K562 (cell line): ENCODE results near the gene KCNH2. TPM values are rescaled to one million over a fixed set of nuclear protein-coding genes. Genes with fewer than 3 reads are reported as not detected.

Experiments used
- ATAC-seq: fragments of 200-7000 bp; cut with Tn5 transposase; 3 replicates; pipeline ENCODE4 v1.9.1; 2020; ENCODE audit warnings: moderate library complexity
- BruUV-seq: library from RNA; stranded (reverse); fragments of 400-500 nt; replicated peaks from 2 replicates; lab custom pipeline; 2021; lab: Mats Ljungman, UMichigan
- CTCF ChIA-PET: fragments of 300-600 bp; formaldehyde crosslinking; extraction: SDS; loops from one replicate; lab custom pipeline; 2021; ENCODE audit warnings: low intra/inter-chr PET ratio; lab: Yijun Ruan, JAX
- POLR2A ChIA-PET: fragments of 300-600, 350-650 bp; sonication (Branson Sonifier 250); formaldehyde crosslinking; extraction: SDS; loops from one replicate; lab custom pipeline; 2021; ENCODE audit warnings: antibody characterized with exemption, inconsistent platforms; lab: Yijun Ruan, JAX
- DNase-seq, 4 experiments: peaks; one replicate each; pipeline versions ENCODE4 v3.0.0 to v3.0.0-alpha.2; 2011 to 2018; ENCODE audit warnings: low spot score in 3 of 4, mixed read lengths in 3 of 4; ENCODE audit errors: extremely low read depth in 1 of 4
- FAIRE-seq: peaks from 2 replicates; lab custom pipeline; 2011; peaks lifted over from hg19 to GRCh38; lab: Jason Lieb, UNC
- H2AFZ ChIP-seq: 2 replicates; pipeline ENCODE4 v1.6.0; 2011; ENCODE audit warnings: low read depth, low read length, control low read depth, inconsistent platforms
- H3K27ac ChIP-seq: fragments of 200-600 bp; 3 replicates; pipeline ENCODE4 v1.8.0; 2011; ENCODE audit warnings: low read depth, mild to moderate bottlenecking, control low read depth, inconsistent platforms, low read length, moderate library complexity, mixed read lengths; ENCODE audit errors: extremely low read depth
- H3K27me3 ChIP-seq, 2 experiments: fragments of 300-600 bp in 1 of 2; 2 replicates in 1 of 2; 3 replicates in 1 of 2; pipeline versions ENCODE4 v1.6.0 to v1.8.0; 2011; ENCODE audit warnings: inconsistent platforms in 2 of 2, low read length in 2 of 2, mild to moderate bottlenecking in 1 of 2, mixed read lengths in 1 of 2, moderate library complexity in 1 of 2; ENCODE audit not compliant: control insufficient read depth in 2 of 2, insufficient read depth in 2 of 2
- H3K36me3 ChIP-seq: fragments of 300-600 bp; 3 replicates; pipeline ENCODE4 v1.8.0; 2011; ENCODE audit warnings: mild to moderate bottlenecking, low read length, inconsistent platforms; ENCODE audit not compliant: control insufficient read depth, insufficient read depth
- H3K4me1 ChIP-seq, 2 experiments: fragments of 200-600 bp in 1 of 2; replicated peaks in 1 of 2; 2 replicates in 1 of 2; 3 replicates in 1 of 2; pipeline versions ENCODE4 v1.5.1 to v1.8.0; 2011; ENCODE audit warnings: inconsistent platforms in 2 of 2, low read length in 2 of 2, mild to moderate bottlenecking in 1 of 2, mixed read lengths in 1 of 2, moderate library complexity in 1 of 2; ENCODE audit not compliant: control insufficient read depth in 2 of 2, insufficient read depth in 2 of 2
- H3K4me2 ChIP-seq: 2 replicates; pipeline ENCODE4 v1.6.1; 2011; ENCODE audit warnings: low read length, control low read depth, inconsistent platforms, mixed read lengths; ENCODE audit not compliant: insufficient read depth
- H3K4me3 ChIP-seq: fragments of 200-600 bp; sonication (generic), shearing (Covaris generic); 2 replicates; pipeline ENCODE4 v1.5.1; 2016; ENCODE audit warnings: control low read depth, inconsistent platforms
- H3K79me2 ChIP-seq: fragments of 200-600 bp; 3 replicates; pipeline ENCODE4 v1.8.0; 2011; ENCODE audit warnings: low read length, inconsistent platforms; ENCODE audit not compliant: control insufficient read depth, insufficient read depth
- H3K9ac ChIP-seq, 2 experiments: 2 replicates each; pipeline versions ENCODE4 v1.6.0 to v1.6.1; 2011; ENCODE audit warnings: low read depth in 2 of 2, low read length in 2 of 2, control low read depth in 1 of 2, inconsistent platforms in 1 of 2, mild to moderate bottlenecking in 1 of 2, mixed read lengths in 1 of 2; ENCODE audit not compliant: insufficient read depth in 1 of 2
- H3K9me1 ChIP-seq: one replicate; pipeline ENCODE4 v1.6.0; 2011; ENCODE audit warnings: inconsistent platforms, mild to moderate bottlenecking, low read length, moderate library complexity; ENCODE audit not compliant: control insufficient read depth, insufficient read depth
- H3K9me3 ChIP-seq: replicated peaks from 2 replicates; pipeline ENCODE4 v1.5.1; 2011; ENCODE audit warnings: low read depth, low read length, inconsistent platforms; ENCODE audit not compliant: control insufficient read depth, insufficient read depth
- H4K20me1 ChIP-seq: replicated peaks from 2 replicates; pipeline ENCODE4 v1.6.1; 2011; ENCODE audit warnings: low read length, inconsistent platforms, mixed read lengths; ENCODE audit not compliant: control insufficient read depth, insufficient read depth
- CEBPB ChIP-seq: fragments of 450-650 bp; IDR thresholded peaks from 2 replicates; pipeline ENCODE4 v1.6.1; 2016; ENCODE audit warnings: missing genetic modification characterization, missing compliant biosample characterization
- HOXB6 ChIP-seq: fragments of 250-450 bp; sonication (Bioruptor Pico); IDR thresholded peaks from 2 replicates; pipeline ENCODE4 v1.5.1; 2022; ENCODE audit warnings: mild to moderate bottlenecking, borderline replicate concordance
- MAFK ChIP-seq: IDR thresholded peaks from 2 replicates; pipeline ENCODE4 v1.6.1; 2011; ENCODE audit warnings: low read length, improper control_type of control experiment
- NR2C2 ChIP-seq, 2 experiments: fragments of 200-800 bp in 1 of 2; sonication (Bioruptor generic) in 1 of 2; sonication (generic) in 1 of 2; formaldehyde crosslinking in 1 of 2; IDR thresholded peaks; 2 replicates each; pipeline versions ENCODE4 v1.6.1 to v1.8.0; 2016 to 2022; ENCODE audit warnings: mild to moderate bottlenecking in 1 of 2, missing compliant biosample characterization in 1 of 2, missing genetic modification characterization in 1 of 2, missing genetic modification reagents in 1 of 2
- NRF1 ChIP-seq, 2 experiments: fragments of 450-650 bp; IDR thresholded peaks in 1 of 2; conservative IDR thresholded peaks in 1 of 2; 2 replicates each; pipeline ENCODE4 v1.6.1; 2014; ENCODE audit warnings: mild to moderate bottlenecking in 2 of 2
- POLR2A ChIP-seq: fragments of 450-650 bp; conservative IDR thresholded peaks from 2 replicates; pipeline ENCODE4 v1.6.1; 2016
- PRPF4 ChIP-seq: fragments of 200-400 bp; formaldehyde crosslinking; IDR thresholded peaks from one replicate; pipeline ENCODE4 v1.6.1; 2017; ENCODE audit warnings: low read length, low read depth, mild to moderate bottlenecking; ENCODE audit not compliant: insufficient read depth, poor library complexity, severe bottlenecking
- RFX5 ChIP-seq: IDR thresholded peaks from 2 replicates; pipeline ENCODE4 v1.6.1; 2011; ENCODE audit warnings: low read depth, mild to moderate bottlenecking, improper control_type of control experiment, low read length
- SAP30 ChIP-seq: fragments of 200-600 bp; sonication (generic); IDR thresholded peaks from 2 replicates; pipeline ENCODE4 v1.6.1; 2012; ENCODE audit warnings: borderline replicate concordance, low read depth, mild to moderate bottlenecking, moderate library complexity, low read length, control low read depth, inconsistent platforms; ENCODE audit not compliant: insufficient read depth, poor library complexity, severe bottlenecking
- SOX6 ChIP-seq: fragments of 450-650 bp; IDR thresholded peaks from 2 replicates; pipeline ENCODE4 v1.6.1; 2014; ENCODE audit warnings: mild to moderate bottlenecking
- STAT6 ChIP-seq: sonication (generic); formaldehyde crosslinking; IDR thresholded peaks from 2 replicates; pipeline ENCODE4 v1.8.1; 2023; ENCODE audit warnings: mild to moderate bottlenecking, missing genetic modification reagents
- TBP ChIP-seq: optimal IDR thresholded peaks from 2 replicates; pipeline ENCODE3; 2011; ENCODE audit warnings: low read depth, low read length, improper control_type of control experiment
- ZNF589 ChIP-seq: fragments of 200-800 bp; sonication (Bioruptor generic); IDR thresholded peaks from 2 replicates; pipeline ENCODE4 v1.6.1; 2016; ENCODE audit warnings: low read depth, missing genetic modification characterization, missing compliant biosample characterization
- WGBS: fragments of 100-300 bp; shearing (Covaris generic); methylation state at CpG from one replicate; pipeline ENCODE4 v1.1.6; 2016; ENCODE audit warnings: low coverage, mixed read lengths; ENCODE audit not compliant: insufficient coverage; ENCODE audit errors: missing lambda C conversion rate; 5-methylcytosine and 5-hydroxymethylcytosine counted together
- in situ Hi-C: fragments of 300-500 bp; cut with MboI; formaldehyde crosslinking; loops from 4 replicates; pipeline ENCODE4 v1.15.0; 2018; ENCODE audit warnings: inconsistent platforms, mixed read lengths
- intact Hi-C: fragments of 100-400 bp; cut with micrococcal nuclease; formaldehyde crosslinking; loops from 2 replicates; pipeline ENCODE4 v1.14.2; 2022
- polyA plus RNA-seq, 8 experiments: library from polyadenylated mRNA; depleted of rRNA in 4 of 8; stranded (reverse) in 5 of 8; unstranded in 3 of 8; fragments of >200 nt; fragmentation: Nextera tagmentation in 2 of 8; fragmentation: Illumina TruSeq in 1 of 8; extraction: Ambion mirVana in 2 of 8; extraction: Trizol in 1 of 8; gene quantifications; 2 replicates each; pipeline versions ENCODE4 v1.2.1 to v1.2.3, GENCODE V29; 2011 to 2014; ENCODE audit warnings: inconsistent platforms in 1 of 8, missing spikeins in 1 of 8
- total RNA-seq, 7 experiments: library from RNA; depleted of rRNA in 6 of 7; stranded (reverse); fragments of >200 nt in 6 of 7; fragmentation: Illumina TruSeq in 2 of 7; extraction: Trizol in 2 of 7; gene quantifications; 2 replicates each; pipeline versions ENCODE4 v1.2.1 to v1.2.3, GENCODE V29; 2011 to 2021; ENCODE audit warnings: low replicate concordance in 1 of 7

KCNH2 gene
- total and polyA plus RNA-seq, 9 of the 15 experiments (the other 6 are each of a cell fraction or from before 2014, with no cell fraction given), result 18.1 to 368 (median 218) TPM

GRCh38 chr7:151018421-151019129, 40.5 kb upstream of the KCNH2 start:
- H4K20me1 ChIP-seq, result no peaks in the 10 kb centered on the region
- no peaks in the 10 kb centered on the region for H3K9me1 ChIP-seq
- peak; percentile 4 for ATAC-seq
- H3K36me3 ChIP-seq, result peaks cover 22% of the 10 kb centered on the region; the same call in 2 of the 3 replicates
- no peak for FAIRE-seq
- peak overlapping the region; percentile 40 for H3K4me3 ChIP-seq
- in situ Hi-C loops, result no loop called here
- peak overlapping the region; percentile 95 for H3K4me2 ChIP-seq
- H3K27ac ChIP-seq, result peak overlapping the region; percentile 70
- peak overlapping the region; percentile 96 for H2AFZ ChIP-seq
- H3K9me3 ChIP-seq, result no peaks in the 10 kb centered on the region
- BruUV-seq, result no TSS peak
- H3K4me1 ChIP-seq, result peaks cover 21 to 70% of the 10 kb centered on the region in 2 experiments; a peak in 4 of 5 replicates
- POLR2A ChIA-PET, result interaction anchor here (0.6 to 14.3 kb wide), 9 partner anchors 7 to 89 kb away, joined by 3 to 146 read pairs (median 4); partner anchors contain the start of genes ABCB8 and FASTK
- H3K27me3 ChIP-seq, result no peaks in the 10 kb centered on the region; a peak in 1 of 5 replicates
- peak overlapping the region; percentile 73 to 93; a peak in 3 of 4 replicates for H3K9ac ChIP-seq
- WGBS, result 71% methylated on average over 81 of the region's 82 CpGs
- DNase-seq, result peak in 1 of 4 experiments; percentile 24
- CTCF ChIA-PET, result interaction anchor here (0.7 to 1.6 kb wide), 3 partner anchors 10 to 121 kb away, joined by 3 to 5 read pairs (median 3); no protein-coding TSS in a partner anchor
- intact Hi-C loops, result loop anchor here (1.0 to 10.0 kb wide), 2 partner anchors 9 to 156 kb away; no protein-coding TSS in a partner anchor
- H3K79me2 ChIP-seq, result no peaks in the 10 kb centered on the region
- TF ChIP-seq PRPF4, result peak; percentile 24
- no peak for TF ChIP-seq TBP
- 0 out of 2 replicates have a peak, but pooled peaks have one; percentile 74 for TF ChIP-seq STAT6 (CRISPR knock-in tag)
- no peak for TF ChIP-seq RFX5
- no peak for TF ChIP-seq ZNF589 (CRISPR knock-in tag)
- TF ChIP-seq SOX6, result no peak
- no peak for TF ChIP-seq CEBPB (tag)
- TF ChIP-seq NRF1 (conservative IDR thresholded peaks at IDR 0.05 in 1 of 2, IDR thresholded peaks at IDR 0.05 in 1 of 2), result no peak; a peak in 1 of 4 replicates
- TF ChIP-seq MAFK, result no peak
- no peak for TF ChIP-seq POLR2A
- TF ChIP-seq NR2C2 (CRISPR knock-in tag; IDR thresholded peaks at IDR 0.05), result no peak
- no peak for TF ChIP-seq NR2C2 (tag; IDR thresholded peaks at IDR 0.05)
- no peak for TF ChIP-seq SAP30
- TF ChIP-seq HOXB6 (CRISPR knock-in tag), result no peak
